T-helper 17 cell (primary cell): ENCODE data around the gene KDM3B. TPM values are rescaled to one million over a fixed set of nuclear protein-coding genes. Genes with fewer than 3 reads are reported as not detected.
A peak's percentile ranks its signal among the peaks of the same experiment; 100 is the strongest.

ENCODE experiments used
- ATAC-seq: fragments of 150-1000 bp; cut with Tn5 transposase; 2 replicates; pipeline ENCODE4 v1.10.0; 2021; ENCODE audit warnings: mild to moderate bottlenecking, moderate library complexity
- DNase-seq, 3 donors: peaks; one replicate each; pipeline versions ENCODE4 v3.0.0 to v3.0.0-alpha.2; 2020 to 2021
- H3K9me3 ChIP-seq: one replicate; pipeline ENCODE4 v1.7.0; 2013; ENCODE audit warnings: low read length, mild to moderate bottlenecking; ENCODE audit not compliant: control insufficient read depth, poor library complexity, severe bottlenecking
- H3K27ac Mint-ChIP-seq: one replicate; pipeline ENCODE4 v1.8.0; 2022; ENCODE audit warnings: mild to moderate bottlenecking, moderate library complexity, mixed read lengths
- H3K27me3 Mint-ChIP-seq: one replicate; pipeline ENCODE4 v1.8.0; 2022; ENCODE audit warnings: mixed read lengths
- H3K36me3 Mint-ChIP-seq: one replicate; pipeline ENCODE4 v1.8.0; 2022; ENCODE audit warnings: low read depth, mixed read lengths
- H3K4me1 Mint-ChIP-seq: one replicate; pipeline ENCODE4 v1.8.0; 2022; ENCODE audit warnings: mild to moderate bottlenecking, mixed read lengths
- H3K4me3 Mint-ChIP-seq: one replicate; pipeline ENCODE4 v1.8.0; 2022; ENCODE audit warnings: mild to moderate bottlenecking, moderate library complexity, mixed read lengths
- total RNA-seq, 4 donors: library from RNA in 2 of 4; stranded (reverse) in 2 of 4; gene quantifications; one replicate each; pipeline ENCODE4 v1.2.3 and lab custom pipeline; 2022 to 2026

The KDM3B gene
- total RNA-seq, 2 donors from 2014 or later = 74.0 to 74.5 TPM

DNA sequence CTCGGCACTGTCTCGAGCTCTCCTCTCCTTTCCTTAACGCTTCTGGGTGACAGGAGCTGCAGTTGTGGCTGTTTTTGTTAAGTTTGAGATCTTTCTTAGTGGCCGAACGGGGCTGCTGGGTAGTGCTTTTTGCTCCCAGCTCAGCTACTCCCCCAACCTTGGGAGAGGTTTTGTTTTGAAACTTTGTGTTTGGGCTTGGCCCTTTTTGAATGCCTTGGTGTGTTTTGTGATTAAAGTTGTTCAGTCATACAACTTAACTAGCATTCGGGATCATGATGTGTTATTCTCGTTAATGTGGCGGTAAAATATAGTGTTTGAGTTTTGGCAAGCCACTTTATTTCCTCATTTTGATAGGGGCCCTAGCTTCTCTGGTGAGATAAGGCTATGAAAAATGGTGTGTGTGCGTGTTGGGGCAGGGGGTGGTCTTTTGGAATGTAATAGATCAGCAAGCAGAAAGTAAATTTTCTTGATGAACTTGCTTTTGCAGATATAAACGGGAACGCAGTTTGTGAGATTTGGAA lies 1.1 kb downstream of the KDM3B start:
- H3K36me3 Mint-ChIP-seq = peaks cover 2% of the 10 kb centered on the region
- no peaks in the 10 kb centered on the region for H3K9me3 ChIP-seq
- DNase-seq (no peak), ATAC-seq (no peak)
- peak overlapping the region; percentile 96 for H3K4me3 Mint-ChIP-seq
- no peaks in the 10 kb centered on the region for H3K27me3 Mint-ChIP-seq
- peaks cover 34% of the 10 kb centered on the region for H3K4me1 Mint-ChIP-seq
- H3K27ac Mint-ChIP-seq = peak overlapping the region; percentile 97

DNA sequence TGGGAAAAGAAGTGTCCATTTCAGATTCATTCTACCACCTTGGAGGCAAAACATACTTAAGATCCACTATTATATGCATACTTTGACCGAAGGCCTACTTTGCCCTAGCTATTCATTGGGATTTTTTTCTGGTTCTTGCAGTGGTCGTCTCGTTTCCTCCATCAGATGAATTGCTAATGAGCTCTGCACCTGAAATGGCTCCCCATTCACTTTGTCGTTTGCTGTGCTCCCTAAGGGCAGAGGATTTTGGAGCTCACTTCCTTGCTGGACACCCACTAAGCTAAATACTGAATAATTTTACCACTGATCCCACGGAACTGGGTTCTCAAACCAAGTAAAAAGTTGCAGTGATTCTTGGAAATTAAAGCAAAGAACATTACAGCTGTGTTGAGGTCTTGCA lies 1.9 kb downstream of the KDM3B start:
- Mint-ChIP-seq H3K27me3 (no peaks in the 10 kb centered on the region), H3K4me1 (peaks cover 34% of the 10 kb centered on the region), H3K27ac (peak overlapping the region; percentile 97), H3K36me3 (peaks cover 2% of the 10 kb centered on the region), H3K4me3 (peak overlapping the region; percentile 96)
- H3K9me3 ChIP-seq = no peaks in the 10 kb centered on the region
- DNase-seq (no peak), ATAC-seq (no peak)

DNA sequence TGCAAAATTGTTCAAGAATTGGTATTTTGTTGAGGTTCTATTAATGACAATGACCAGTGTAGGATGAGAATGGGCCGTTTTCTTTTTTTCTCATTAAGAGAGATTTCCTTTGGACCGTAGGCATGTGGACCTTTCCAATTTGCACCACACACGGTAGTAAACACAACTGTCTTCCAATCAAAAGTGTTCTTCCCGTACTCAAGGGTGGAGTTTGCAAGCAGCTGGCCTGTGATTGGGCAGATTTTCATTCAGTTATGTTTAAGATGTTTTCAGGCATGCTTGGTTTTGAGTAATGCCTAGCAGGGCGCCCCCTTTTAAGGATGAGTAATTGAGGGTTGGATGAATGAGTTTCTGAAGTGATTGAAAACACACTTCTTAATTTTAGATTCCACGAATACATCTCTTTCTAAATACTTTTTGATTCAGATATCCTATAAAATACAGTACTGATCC lies 2.5 kb downstream of the KDM3B start:
- Mint-ChIP-seq H3K36me3 (peaks cover 2% of the 10 kb centered on the region), H3K4me3 (peak overlapping the region; percentile 96), H3K27me3 (no peaks in the 10 kb centered on the region), H3K27ac (peak overlapping the region; percentile 97), H3K4me1 (peaks cover 36% of the 10 kb centered on the region)
- no peaks in the 10 kb centered on the region for H3K9me3 ChIP-seq
- ATAC-seq (peak; percentile 59), DNase-seq (peak in 2 of 3 donors; percentile 29 to 32)

DNA sequence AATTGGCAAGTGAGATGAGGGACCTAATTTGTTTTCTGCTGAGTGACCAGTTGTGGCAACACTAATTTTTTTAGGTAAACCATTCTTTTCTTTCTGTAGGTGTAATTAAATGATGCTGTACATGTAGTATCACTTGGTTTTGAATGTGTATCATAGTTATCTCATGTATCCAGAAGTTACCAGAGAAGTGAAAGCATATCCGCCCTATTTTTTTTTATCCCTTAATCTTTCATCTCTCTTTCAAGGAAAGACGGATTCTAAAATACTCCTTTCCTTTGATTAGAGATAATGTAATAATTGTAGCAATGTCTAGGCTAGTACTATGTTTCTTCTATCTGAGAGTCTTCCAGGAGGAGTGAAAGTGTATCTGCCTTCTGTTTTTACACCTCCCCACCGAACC lies 7.1 kb downstream of the KDM3B start:
- H3K4me3 Mint-ChIP-seq = no peak overlapping the region

DNA sequence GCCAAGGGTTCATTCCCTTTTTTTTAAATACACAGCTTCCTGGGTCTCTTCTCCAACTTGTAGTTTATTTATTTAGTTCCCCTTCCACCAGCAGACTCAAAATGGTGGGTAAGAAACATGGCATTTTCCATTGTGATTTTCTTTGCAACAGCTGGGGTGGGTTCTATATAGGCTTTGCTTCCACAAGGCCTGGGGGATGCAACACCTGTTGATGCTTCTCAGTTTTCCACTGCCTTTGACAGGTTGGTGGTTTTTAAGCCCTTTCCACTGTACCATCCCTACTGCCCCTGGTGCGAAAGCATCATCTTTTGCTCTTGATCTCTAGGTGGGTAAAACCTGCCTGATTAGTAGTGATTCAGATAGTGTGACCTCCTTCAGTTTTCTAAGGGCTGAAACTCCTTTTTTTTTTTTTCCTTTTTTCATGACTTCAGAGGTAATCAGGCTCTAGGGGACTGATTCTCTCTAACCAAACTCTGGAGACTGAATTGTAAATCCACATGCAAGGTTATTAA lies 8.5 kb downstream of the KDM3B start:
- peak overlapping the region; percentile 68 for H3K4me3 Mint-ChIP-seq
- peaks cover 2% of the 10 kb centered on the region for H3K36me3 Mint-ChIP-seq
- no peak for ATAC-seq
- H3K27ac Mint-ChIP-seq = peak overlapping the region; percentile 85
- H3K4me1 Mint-ChIP-seq = peaks cover 26% of the 10 kb centered on the region
- no peaks in the 10 kb centered on the region for H3K9me3 ChIP-seq
- no peak for DNase-seq
- no peaks in the 10 kb centered on the region for H3K27me3 Mint-ChIP-seq

More for the DNA sequence above, 7.1 kb downstream of the KDM3B start:
- no peaks in the 10 kb centered on the region for H3K27me3 Mint-ChIP-seq
- ATAC-seq (no peak), DNase-seq (no peak)
- H3K36me3 Mint-ChIP-seq = no peaks in the 10 kb centered on the region
- no peak overlapping the region for H3K27ac Mint-ChIP-seq
- H3K4me1 Mint-ChIP-seq = peaks cover 35% of the 10 kb centered on the region
- H3K9me3 ChIP-seq = no peaks in the 10 kb centered on the region

DNA sequence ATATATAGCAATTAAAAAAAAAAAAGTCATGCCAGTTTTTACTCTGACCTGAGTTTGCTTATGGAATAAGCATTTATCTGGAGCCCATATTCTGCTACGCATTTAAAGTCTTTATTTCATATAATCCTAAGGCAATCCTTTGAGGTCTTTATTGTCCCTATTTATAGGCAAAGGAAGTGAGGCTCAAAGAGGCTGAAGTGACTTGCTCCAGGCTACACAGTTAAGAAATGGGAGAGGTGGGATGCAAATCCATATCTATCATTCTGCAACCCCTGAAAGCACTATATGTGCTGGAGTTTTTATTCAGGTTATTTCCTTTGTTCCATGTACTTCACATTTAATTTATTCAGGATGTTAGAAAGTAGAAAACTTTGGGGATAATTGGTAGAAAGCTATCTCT lies 12.1 kb downstream of the KDM3B start:
- H3K4me3 Mint-ChIP-seq = no peak overlapping the region
- no peaks in the 10 kb centered on the region for H3K9me3 ChIP-seq
- ATAC-seq (no peak), DNase-seq (no peak)
- no peak overlapping the region for H3K27ac Mint-ChIP-seq
- H3K27me3 Mint-ChIP-seq = no peaks in the 10 kb centered on the region
- peaks cover 47% of the 10 kb centered on the region for H3K4me1 Mint-ChIP-seq
- H3K36me3 Mint-ChIP-seq = peaks cover 4% of the 10 kb centered on the region

DNA sequence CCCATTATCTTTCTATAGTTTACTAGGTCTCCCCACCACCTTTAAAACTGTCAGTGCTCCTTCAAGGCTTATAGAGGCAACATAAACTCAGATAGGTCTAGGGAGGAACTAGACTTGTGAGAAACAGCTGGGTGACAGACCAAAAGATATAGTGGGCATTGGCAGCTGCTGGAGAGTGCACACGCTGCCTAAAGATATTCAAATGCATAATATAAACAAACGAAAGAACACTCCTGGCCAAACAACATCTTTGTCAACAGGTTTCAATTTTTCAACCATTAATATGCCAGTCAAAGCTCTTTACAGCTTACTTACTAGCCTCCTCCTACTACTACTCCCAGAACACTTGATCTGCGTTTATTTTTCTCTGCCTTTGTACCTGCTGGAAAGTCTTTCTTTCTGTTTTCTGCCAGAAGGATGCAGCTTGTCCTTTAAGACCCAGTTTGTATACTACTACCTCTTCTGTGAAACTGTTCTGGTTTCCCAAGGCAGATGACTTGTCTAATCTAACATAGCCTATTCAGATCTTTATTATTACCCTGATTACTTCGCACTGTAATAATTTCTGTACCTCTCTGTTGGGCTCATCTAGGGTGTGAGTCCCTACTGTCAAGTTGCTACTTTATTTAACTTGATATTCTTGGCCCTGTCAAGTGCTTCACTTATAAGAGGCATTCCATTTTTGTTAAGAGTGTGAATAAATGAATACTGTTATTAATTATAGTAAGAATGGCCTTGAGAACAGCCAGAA lies 14.3 kb downstream of the KDM3B start:
- H3K4me1 Mint-ChIP-seq = peaks cover 37% of the 10 kb centered on the region
- H3K27ac Mint-ChIP-seq = peak overlapping the region; percentile 29
- DNase-seq (no peak), ATAC-seq (no peak)
- peaks cover 4% of the 10 kb centered on the region for H3K36me3 Mint-ChIP-seq
- no peaks in the 10 kb centered on the region for H3K27me3 Mint-ChIP-seq
- no peaks in the 10 kb centered on the region for H3K9me3 ChIP-seq
- H3K4me3 Mint-ChIP-seq = no peak overlapping the region

DNA sequence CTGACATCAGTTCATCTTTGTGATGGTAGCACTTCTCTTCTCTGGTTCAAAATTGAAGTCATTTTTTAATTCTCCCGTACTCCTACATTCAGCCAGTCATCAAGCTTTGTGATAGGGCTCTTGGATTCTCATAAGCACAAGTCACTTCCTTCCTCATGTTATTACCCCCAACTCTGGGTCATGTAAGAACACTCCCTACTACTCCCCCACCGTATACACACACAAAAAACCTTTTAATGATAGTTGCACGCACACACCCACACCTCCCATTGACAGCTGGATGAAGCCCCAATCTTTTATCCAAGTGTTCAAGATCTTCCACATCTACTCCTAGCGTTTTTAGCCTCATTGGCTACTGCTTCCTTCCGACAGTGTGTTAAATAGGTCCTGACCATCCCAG lies 16.8 kb downstream of the KDM3B start:
- H3K27ac Mint-ChIP-seq = peak overlapping the region; percentile 19
- H3K4me1 Mint-ChIP-seq = peaks cover 31% of the 10 kb centered on the region
- peak overlapping the region; percentile 75 for H3K4me3 Mint-ChIP-seq

DNA sequence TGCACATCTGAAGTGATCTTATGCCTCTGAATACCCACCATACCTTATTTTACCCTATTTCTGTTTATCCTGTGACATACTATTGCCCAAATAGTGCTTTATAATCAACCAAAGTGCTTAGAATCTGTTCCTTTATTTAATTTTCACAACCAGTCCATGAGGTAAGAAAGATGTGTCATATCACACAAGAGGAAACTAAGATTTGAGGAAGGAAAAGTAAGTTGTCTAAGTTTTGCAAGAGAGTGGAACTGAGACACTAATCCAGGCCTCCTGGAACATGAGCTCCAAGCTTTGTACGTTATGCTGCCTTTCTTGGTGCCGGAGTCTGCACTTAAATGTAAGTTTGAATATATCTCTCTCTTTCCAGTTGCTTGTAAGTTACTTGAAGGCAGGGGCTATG lies 17.2 kb downstream of the KDM3B start:
- DNase-seq (no peak), ATAC-seq (no peak)
- peaks cover 4% of the 10 kb centered on the region for H3K36me3 Mint-ChIP-seq
- no peaks in the 10 kb centered on the region for H3K9me3 ChIP-seq
- no peaks in the 10 kb centered on the region for H3K27me3 Mint-ChIP-seq
- H3K27ac Mint-ChIP-seq = peak overlapping the region; percentile 19
- peak overlapping the region; percentile 75 for H3K4me3 Mint-ChIP-seq
- peaks cover 29% of the 10 kb centered on the region for H3K4me1 Mint-ChIP-seq

More for the DNA sequence above, 16.8 kb downstream of the KDM3B start:
- H3K36me3 Mint-ChIP-seq = peaks cover 4% of the 10 kb centered on the region
- no peaks in the 10 kb centered on the region for H3K27me3 Mint-ChIP-seq
- DNase-seq (no peak), ATAC-seq (no peak)
- H3K9me3 ChIP-seq = no peaks in the 10 kb centered on the region

DNA sequence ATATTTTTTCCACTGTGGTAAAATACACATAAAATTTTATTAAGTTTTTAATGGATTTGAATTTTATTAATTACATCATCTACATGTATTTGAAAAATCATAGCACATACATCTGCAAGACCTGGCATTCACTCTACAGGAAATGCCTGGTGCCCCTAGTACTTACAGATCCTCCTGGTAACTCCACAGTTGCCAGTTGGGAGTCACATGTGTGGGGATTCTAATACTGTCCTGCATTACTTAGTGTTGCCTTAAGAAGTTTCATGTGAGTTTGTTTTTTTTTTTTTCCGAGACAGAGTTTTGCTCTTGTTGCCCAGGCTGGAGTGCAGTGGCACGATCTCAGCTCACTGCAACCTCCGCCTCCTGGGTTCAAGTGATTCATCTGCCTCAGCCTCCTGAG lies 18.1 kb downstream of the KDM3B start:
- ATAC-seq (no peak), DNase-seq (no peak)
- Mint-ChIP-seq H3K4me3 (no peak overlapping the region), H3K27ac (no peak overlapping the region), H3K4me1 (peaks cover 29% of the 10 kb centered on the region), H3K36me3 (peaks cover 4% of the 10 kb centered on the region), H3K27me3 (no peaks in the 10 kb centered on the region)
- no peaks in the 10 kb centered on the region for H3K9me3 ChIP-seq

DNA sequence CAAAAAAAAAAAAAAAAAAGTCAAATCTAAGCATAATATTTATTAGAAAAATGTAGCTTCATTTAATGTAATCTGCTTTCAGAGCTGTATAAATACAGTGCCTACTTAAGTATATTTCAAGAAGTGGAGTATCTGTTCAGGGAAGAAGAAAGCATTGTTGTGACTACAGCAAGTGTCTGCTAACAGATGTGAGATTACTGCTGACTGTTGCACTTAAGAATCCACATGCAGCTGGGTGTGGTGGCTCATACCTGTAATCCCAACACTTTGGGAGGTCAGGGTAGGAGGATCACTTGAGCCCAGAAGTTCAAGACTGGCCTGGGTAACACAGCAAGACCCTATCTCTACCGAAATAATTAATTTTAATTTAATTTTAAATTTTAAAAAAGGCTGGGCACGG lies 19.0 kb downstream of the KDM3B start:
- Mint-ChIP-seq H3K27ac (no peak overlapping the region), H3K27me3 (no peaks in the 10 kb centered on the region), H3K4me3 (no peak overlapping the region), H3K36me3 (no peaks in the 10 kb centered on the region), H3K4me1 (peaks cover 23% of the 10 kb centered on the region)
- no peak for DNase-seq
- no peaks in the 10 kb centered on the region for H3K9me3 ChIP-seq
- no peak for ATAC-seq

DNA sequence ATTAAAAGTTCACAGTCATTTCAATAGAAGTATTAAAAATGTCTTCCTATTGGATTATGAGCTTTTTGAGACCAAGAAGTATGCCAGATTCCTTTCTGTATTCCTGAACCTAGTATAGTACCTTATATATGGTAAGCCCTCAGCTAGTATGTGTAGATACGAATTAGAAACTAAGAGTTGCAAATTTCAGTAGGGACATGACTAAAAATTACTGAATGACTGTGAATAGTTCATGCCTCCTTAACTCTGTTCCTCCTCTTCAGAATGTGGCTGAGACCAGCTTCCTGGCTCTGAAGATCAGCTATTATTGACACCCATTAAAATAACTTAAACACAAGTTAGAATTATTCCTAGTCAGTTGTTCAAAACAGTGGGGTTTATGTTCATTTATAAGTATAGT lies 19.7 kb downstream of the KDM3B start:
- no peaks in the 10 kb centered on the region for H3K9me3 ChIP-seq
- no peaks in the 10 kb centered on the region for H3K27me3 Mint-ChIP-seq
- H3K4me3 Mint-ChIP-seq = no peak overlapping the region
- no peak for ATAC-seq
- peak overlapping the region; percentile 27 for H3K27ac Mint-ChIP-seq
- H3K36me3 Mint-ChIP-seq = no peaks in the 10 kb centered on the region
- no peak for DNase-seq
- H3K4me1 Mint-ChIP-seq = peaks cover 17% of the 10 kb centered on the region

DNA sequence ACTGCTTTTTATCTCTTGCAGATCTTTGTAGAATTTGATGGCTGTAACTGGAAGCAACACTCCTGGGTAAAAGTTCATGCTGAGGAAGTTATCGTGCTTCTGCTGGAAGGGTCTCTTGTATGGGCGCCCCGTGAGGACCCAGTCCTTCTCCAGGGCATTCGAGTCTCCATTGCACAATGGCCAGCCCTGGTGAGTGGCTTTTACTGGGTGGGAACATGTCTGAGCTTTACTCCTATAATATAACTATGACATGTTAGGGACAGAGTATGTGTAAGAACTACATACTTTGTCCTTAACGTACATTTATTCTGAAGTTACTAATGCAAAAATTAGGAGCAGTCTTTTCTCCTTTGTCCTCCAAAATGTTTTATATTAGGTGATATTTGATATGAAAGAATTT lies 20.2 kb downstream of the KDM3B start:
- peaks cover 17% of the 10 kb centered on the region for H3K4me1 Mint-ChIP-seq
- H3K27me3 Mint-ChIP-seq = no peaks in the 10 kb centered on the region
- no peaks in the 10 kb centered on the region for H3K36me3 Mint-ChIP-seq
- ATAC-seq (no peak), DNase-seq (no peak)
- no peak overlapping the region for H3K4me3 Mint-ChIP-seq
- H3K27ac Mint-ChIP-seq = peak overlapping the region; percentile 27
- no peaks in the 10 kb centered on the region for H3K9me3 ChIP-seq

DNA sequence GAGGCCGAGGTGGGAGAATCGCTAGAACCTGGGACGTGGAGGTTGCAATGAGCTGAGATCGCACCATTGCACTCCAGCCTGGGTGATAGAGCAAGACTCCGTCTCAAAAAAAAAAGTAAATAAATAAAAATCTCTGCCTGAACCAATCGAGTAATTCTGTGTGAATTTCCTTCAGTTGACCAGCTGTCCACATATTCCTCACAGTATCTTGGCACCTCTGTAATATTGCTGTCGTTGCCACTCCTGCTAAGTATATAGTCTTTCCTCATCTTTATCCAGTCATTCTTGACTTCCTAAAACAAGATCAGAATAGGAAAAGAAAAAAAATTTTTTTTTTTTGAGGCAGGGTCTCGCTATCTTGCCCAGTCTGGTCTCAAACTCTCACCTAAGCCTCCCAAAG lies 29.9 kb downstream of the KDM3B start:
- Mint-ChIP-seq H3K4me3 (no peak overlapping the region), H3K4me1 (peaks cover 3% of the 10 kb centered on the region), H3K36me3 (peaks cover 11% of the 10 kb centered on the region), H3K27ac (no peak overlapping the region), H3K27me3 (no peaks in the 10 kb centered on the region)
- DNase-seq = no peak
- H3K9me3 ChIP-seq = no peaks in the 10 kb centered on the region
- ATAC-seq = no peak
